Calu3 (cell line): Measurements from ENCODE around the gene PKNOX1. TPM values are rescaled to one million over a fixed set of nuclear protein-coding genes. Genes with fewer than 3 reads are reported as not detected.
"Not testable (repeated sequence)": the region's sequence is repeated elsewhere in the genome, so short reads cannot be mapped to it uniquely, and the experiment has no call there.

Experiments used
- BruUV-seq: library from RNA; stranded (reverse); fragments of 400-500 nt; replicated peaks from 2 replicates; lab custom pipeline; 2021; lab: Mats Ljungman, UMichigan
- CTCF ChIA-PET: fragments of 300-600 bp; sonication (Branson Sonifier 250); formaldehyde crosslinking; loops from one replicate; lab custom pipeline; 2022; ENCODE audit warnings: antibody characterized with exemption; lab: Charles Lee
- DNase-seq: peaks from one replicate; pipeline ENCODE4 v3.0.0; 2022
- H3K27ac Mint-ChIP-seq: one replicate; pipeline ENCODE4 v1.8.0; 2022; ENCODE audit warnings: mixed read lengths; ENCODE audit not compliant: unreplicated experiment
- H3K27me3 Mint-ChIP-seq: one replicate; pipeline ENCODE4 v1.8.0; 2022; ENCODE audit warnings: mixed read lengths; ENCODE audit not compliant: unreplicated experiment
- H3K36me3 Mint-ChIP-seq: one replicate; pipeline ENCODE4 v1.8.0; 2022; ENCODE audit warnings: mild to moderate bottlenecking, moderate library complexity, mixed read lengths; ENCODE audit not compliant: insufficient read depth, unreplicated experiment
- H3K4me1 Mint-ChIP-seq: one replicate; pipeline ENCODE4 v1.8.0; 2022; ENCODE audit warnings: mild to moderate bottlenecking, low read depth, mixed read lengths; ENCODE audit not compliant: unreplicated experiment
- H3K4me3 Mint-ChIP-seq: one replicate; pipeline ENCODE4 v1.8.0; 2022; ENCODE audit warnings: mild to moderate bottlenecking, low read depth, moderate library complexity, mixed read lengths; ENCODE audit not compliant: unreplicated experiment
- H3K9me3 Mint-ChIP-seq: one replicate; pipeline ENCODE4 v1.8.0; 2022; ENCODE audit warnings: low read depth, mixed read lengths; ENCODE audit not compliant: unreplicated experiment
- intact Hi-C: fragments of 100-400 bp; cut with micrococcal nuclease; formaldehyde crosslinking; loops from one replicate; pipeline ENCODE4 v1.10.0; 2022; ENCODE audit not compliant: unreplicated experiment
- total RNA-seq: library from RNA; stranded (reverse); gene quantifications from 2 replicates; pipeline ENCODE4 v1.2.3, GENCODE V29; 2022
- TF ChIP-seq, protein P1 (sequence below): fragments of 200-600 bp; IDR thresholded peaks from one replicate; pipeline ENCODE4 v1.8.0; 2022; ENCODE audit warnings: antibody characterized with exemption; ENCODE audit not compliant: unreplicated experiment

Gene PKNOX1
- total RNA-seq, 1 experiment from 2014 or later, result 10.1 TPM

DNA sequence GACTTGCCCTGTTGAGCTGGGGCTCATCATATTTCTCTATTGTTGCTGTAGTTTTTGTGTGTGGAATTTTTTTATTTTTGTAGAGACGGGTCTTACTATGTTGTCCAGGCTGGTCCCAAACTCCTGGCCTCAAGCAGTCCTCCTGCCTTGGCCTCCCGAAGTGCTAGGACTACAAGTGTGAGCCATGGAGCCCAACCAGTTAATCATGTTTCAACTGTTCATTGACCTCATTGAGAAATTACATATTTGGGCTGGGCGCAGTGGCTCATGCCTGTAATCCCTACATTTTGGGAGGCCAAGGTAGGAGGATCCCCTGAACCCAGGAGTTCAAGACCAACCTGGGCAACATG, 9.2 kb upstream of the PKNOX1 start:
- Mint-ChIP-seq H3K27ac (no peak overlapping the region), H3K36me3 (no peaks in the 10 kb centered on the region), H3K4me1 (no peaks in the 10 kb centered on the region), H3K4me3 (no peak overlapping the region), H3K27me3 (no peaks in the 10 kb centered on the region), H3K9me3 (no peaks in the 10 kb centered on the region)
- BruUV-seq, result no TSS peak
- CTCF ChIA-PET, result interaction anchor here (0.6 kb wide), 1 partner anchor 771 kb away, joined by 3 read pairs; no protein-coding TSS in a partner anchor
- DNase-seq, result no peak
- TF ChIP-seq, protein P1, sequence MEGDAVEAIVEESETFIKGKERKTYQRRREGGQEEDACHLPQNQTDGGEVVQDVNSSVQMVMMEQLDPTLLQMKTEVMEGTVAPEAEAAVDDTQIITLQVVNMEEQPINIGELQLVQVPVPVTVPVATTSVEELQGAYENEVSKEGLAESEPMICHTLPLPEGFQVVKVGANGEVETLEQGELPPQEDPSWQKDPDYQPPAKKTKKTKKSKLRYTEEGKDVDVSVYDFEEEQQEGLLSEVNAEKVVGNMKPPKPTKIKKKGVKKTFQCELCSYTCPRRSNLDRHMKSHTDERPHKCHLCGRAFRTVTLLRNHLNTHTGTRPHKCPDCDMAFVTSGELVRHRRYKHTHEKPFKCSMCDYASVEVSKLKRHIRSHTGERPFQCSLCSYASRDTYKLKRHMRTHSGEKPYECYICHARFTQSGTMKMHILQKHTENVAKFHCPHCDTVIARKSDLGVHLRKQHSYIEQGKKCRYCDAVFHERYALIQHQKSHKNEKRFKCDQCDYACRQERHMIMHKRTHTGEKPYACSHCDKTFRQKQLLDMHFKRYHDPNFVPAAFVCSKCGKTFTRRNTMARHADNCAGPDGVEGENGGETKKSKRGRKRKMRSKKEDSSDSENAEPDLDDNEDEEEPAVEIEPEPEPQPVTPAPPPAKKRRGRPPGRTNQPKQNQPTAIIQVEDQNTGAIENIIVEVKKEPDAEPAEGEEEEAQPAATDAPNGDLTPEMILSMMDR, result no peak
- intact Hi-C loops, result no loop called here

DNA sequence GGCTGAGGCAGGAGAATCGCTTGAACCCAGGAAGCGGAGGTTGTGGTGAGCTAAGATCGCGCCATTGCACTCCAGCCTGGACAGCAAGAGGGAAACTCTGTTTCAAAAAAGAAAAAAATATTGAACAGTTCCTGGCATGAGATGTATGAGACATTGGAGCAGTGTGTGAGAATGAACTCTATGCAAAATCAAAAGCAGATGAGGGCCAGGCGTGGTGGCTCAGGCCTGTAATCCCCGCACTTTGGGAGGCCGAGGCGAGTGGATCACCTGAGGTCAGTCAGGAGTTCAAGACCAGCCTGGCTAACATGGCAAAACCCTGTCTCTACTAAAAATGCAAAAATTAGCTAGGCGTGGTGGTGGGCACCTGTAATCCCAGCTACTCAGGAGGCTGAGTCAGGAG, 6.7 kb upstream of the PKNOX1 start:
- intact Hi-C loops, H3K4me1 Mint-ChIP-seq, CTCF ChIA-PET, H3K36me3 Mint-ChIP-seq, H3K27ac Mint-ChIP-seq, H3K4me3 Mint-ChIP-seq, BruUV-seq, H3K27me3 Mint-ChIP-seq, DNase-seq, H3K9me3 Mint-ChIP-seq: not testable (repeated sequence)

DNA sequence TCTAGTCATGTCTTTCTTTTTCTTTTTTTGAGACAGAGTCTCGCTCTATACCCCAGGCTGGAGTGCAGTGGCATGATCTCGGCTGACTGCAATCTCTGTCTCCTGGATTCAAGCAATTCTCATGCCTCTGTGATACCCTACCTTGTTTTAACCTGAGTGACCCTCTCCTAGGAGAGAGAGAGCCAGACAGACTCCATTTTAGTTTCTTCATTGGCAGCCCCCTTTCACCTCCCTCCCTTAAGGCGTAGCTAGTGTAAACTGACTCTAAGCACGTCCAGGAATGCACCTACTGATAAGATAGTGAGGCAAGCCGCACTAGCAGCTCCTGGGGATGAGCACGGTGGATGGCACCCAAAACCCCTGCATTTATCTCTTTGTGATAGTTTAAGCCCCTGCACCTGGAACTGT, 5.2 kb upstream of the PKNOX1 start:
- Mint-ChIP-seq H3K9me3 (peaks cover 3% of the 10 kb centered on the region), H3K27me3 (no peaks in the 10 kb centered on the region), H3K4me3 (no peak overlapping the region), H3K4me1 (no peaks in the 10 kb centered on the region), H3K27ac (no peak overlapping the region), H3K36me3 (peaks cover 6% of the 10 kb centered on the region)
- DNase-seq, result no peak
- BruUV-seq, result no TSS peak
- TF ChIP-seq, protein P1, result no peak
- intact Hi-C loops, result no loop called here
- CTCF ChIA-PET, result no interaction called here

DNA sequence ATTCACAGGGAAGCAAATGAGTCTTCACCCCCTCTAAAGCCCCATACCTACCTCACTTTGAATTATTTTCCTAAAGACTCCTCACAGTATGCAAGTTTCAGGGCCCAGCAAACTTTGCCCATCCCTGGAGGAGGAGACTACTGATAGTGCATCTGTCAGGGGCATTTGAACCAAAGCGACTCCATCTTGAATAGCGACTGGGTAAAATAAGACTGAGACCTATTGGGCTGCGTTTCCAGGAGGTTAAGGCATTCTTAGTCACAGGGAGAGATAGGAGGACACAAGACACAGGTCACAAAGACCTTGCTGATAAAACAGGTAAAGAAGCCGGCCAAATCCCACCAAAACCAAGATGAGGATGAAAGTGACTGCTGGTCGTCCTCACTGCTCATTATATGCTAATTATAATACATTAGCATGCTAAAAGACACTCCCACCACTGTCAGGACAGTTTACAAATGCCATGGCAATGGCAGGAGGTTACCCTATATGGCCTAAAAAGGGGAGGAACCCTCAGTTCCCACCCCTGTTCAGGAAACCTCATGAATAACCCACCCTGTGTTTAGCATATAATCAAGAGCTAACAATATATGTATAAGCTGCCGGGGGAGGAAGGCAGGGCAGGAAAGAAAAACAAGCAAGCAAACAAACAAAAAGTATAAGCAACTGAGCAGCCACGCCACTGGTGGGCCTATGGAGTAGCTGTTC, 3.3 kb upstream of the PKNOX1 start:
- no peak for DNase-seq
- Mint-ChIP-seq H3K4me3 (no peak overlapping the region), H3K36me3 (peaks cover 21% of the 10 kb centered on the region), H3K27ac (no peak overlapping the region), H3K4me1 (no peaks in the 10 kb centered on the region), H3K27me3 (no peaks in the 10 kb centered on the region), H3K9me3 (peaks cover 3% of the 10 kb centered on the region)
- no TSS peak for BruUV-seq
- CTCF ChIA-PET, result interaction anchor here (0.7 kb wide), 1 partner anchor 578 kb away, joined by 4 read pairs; no protein-coding TSS in a partner anchor
- intact Hi-C loops, result no loop called here
- TF ChIP-seq, protein P1, result no peak

DNA sequence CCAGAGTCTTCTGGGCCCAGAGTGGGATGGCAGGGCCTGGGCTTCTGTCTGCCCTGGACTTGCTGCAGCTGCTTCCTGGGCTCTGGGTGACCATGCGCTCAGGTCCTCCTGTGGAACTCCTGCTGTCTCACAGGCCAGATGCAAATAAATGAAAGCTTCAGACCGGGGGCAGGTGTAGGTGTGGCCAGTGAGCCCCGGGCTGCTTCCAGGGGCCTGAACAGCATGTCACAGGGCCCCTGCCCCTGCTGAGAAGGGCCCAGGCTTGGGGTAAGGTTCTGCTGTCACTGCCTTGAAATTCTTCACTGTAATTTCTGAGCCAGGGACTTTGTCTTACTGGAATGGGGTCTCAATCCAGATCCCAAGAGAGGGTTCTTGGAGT, 2.5 kb upstream of the PKNOX1 start:
- no TSS peak for BruUV-seq
- no peak for DNase-seq
- H3K4me3 Mint-ChIP-seq, result no peak overlapping the region
- H3K27me3 Mint-ChIP-seq, result no peaks in the 10 kb centered on the region
- no peak overlapping the region for H3K27ac Mint-ChIP-seq
- CTCF ChIA-PET, result no interaction called here
- TF ChIP-seq, protein P1, result no peak
- H3K4me1 Mint-ChIP-seq, result no peaks in the 10 kb centered on the region
- intact Hi-C loops, result no loop called here
- H3K9me3 Mint-ChIP-seq, result peaks cover 3% of the 10 kb centered on the region
- H3K36me3 Mint-ChIP-seq, result peaks cover 21% of the 10 kb centered on the region
